Measurements from ENCODE around the gene BIRC3.
"Not testable (repeated sequence)": the region's sequence is repeated elsewhere in the genome, so short reads cannot be mapped to it uniquely, and the experiment has no call there.

DNA sequence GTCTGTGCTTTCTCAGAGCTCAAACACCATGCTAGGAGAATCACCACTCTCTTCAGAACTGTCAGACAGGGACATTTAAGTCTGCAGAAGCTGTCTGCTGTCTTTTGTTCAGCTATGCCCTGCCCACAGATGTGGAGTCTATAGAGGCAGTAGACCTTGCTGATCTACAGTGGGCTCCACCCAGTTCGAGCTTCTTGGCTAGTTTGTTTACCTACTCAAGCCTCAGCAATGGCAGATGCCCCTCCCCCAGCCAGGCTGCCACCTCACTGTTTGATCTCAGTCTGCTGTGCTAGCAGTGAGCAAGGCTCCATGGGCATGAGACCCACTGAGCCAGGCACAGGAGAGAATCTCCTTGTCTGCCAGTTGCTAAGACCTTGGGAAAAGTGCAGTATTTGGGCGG is 16.4 kb upstream of the BIRC3 start:
- TF ChIP-seq, protein P1, sequence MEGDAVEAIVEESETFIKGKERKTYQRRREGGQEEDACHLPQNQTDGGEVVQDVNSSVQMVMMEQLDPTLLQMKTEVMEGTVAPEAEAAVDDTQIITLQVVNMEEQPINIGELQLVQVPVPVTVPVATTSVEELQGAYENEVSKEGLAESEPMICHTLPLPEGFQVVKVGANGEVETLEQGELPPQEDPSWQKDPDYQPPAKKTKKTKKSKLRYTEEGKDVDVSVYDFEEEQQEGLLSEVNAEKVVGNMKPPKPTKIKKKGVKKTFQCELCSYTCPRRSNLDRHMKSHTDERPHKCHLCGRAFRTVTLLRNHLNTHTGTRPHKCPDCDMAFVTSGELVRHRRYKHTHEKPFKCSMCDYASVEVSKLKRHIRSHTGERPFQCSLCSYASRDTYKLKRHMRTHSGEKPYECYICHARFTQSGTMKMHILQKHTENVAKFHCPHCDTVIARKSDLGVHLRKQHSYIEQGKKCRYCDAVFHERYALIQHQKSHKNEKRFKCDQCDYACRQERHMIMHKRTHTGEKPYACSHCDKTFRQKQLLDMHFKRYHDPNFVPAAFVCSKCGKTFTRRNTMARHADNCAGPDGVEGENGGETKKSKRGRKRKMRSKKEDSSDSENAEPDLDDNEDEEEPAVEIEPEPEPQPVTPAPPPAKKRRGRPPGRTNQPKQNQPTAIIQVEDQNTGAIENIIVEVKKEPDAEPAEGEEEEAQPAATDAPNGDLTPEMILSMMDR (IDR thresholded peaks at IDR 0.05), result not testable (repeated sequence)
- not testable (repeated sequence) for TF ChIP-seq EZH2 (IDR thresholded peaks at IDR 0.05; ENCODE audit: borderline replicate concordance, insufficient read depth, low read depth, low read length, poor library complexity, severe bottlenecking)

All from B cell (primary cell).